ENCODE results near the gene AHNAK2.
"Not testable (repeated sequence)": the region's sequence is repeated elsewhere in the genome, so short reads cannot be mapped to it uniquely, and the experiment has no call there.

Gene AHNAK2

DNA sequence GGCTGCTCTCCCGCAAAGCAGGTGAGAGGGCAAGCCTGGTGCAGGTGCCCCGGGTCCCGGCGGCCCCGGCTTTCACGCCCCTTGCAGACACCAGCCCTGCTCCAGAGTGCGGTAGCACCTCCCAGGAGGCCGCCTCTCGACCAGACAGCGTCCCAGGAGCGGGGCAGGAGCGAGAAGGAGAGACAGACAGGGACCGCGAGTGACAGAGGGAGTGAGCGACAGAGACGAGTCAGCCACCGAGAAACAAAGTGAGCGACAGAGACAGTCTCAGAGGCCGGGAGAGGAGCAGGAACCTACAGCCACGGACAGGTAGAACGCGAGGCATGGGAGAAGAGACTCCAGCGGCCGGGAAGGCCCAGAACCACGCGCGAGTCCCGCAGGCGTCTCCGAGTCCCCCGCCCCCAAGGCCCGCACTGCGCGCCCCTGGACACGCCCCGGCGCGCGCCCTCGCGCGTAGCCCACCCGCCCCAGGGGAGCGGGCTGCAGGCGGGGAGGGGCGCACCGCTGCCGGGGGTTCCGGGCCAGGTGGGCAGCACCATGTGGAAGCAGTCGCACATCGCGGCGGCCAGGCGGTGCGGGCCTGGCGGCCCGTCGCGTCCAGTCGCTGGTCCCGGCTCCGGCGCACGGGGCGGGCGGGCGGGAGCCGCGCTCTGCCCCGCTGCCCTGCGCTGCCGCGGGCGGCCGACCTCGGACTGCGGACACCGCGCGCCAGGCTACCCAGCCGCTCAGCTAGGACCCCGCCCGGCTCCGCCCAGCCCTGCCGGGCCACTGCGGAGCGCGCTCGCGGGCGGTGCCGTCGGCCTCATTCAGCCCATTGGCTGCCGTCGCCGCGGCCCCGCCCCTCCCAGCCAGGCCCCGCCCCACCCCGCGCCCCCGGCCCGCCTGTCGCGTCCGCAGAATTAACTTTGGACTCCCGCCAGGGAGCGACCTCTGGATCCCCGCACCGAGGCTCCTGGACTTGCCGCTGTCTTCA, at the start of gene AHNAK2:
TSS of gene AHNAK2 (minus strand) at position 694 of the 973 bp plus-strand sequence. CDS start at position 557, 137 bp downstream.
- FAIRE-seq, result no peak

DNA sequence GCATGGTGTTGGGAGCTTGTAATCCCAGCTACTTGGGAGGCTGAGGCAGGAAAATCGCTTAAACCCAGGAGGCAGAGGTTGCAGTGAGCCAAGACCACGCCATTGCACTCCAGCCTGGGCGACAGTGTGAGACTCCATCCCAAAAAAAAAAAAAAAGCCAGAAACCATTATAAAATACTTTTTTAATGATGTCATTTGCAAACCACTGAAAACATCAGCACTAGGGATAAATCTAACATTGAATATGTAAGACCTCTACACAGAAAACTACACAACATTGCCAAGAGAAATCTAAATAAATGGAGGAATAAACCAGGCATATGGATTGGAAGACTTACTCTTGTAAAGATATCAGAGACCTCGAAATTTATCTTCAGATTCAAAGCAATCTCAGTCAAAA, 49.5 kb upstream of the AHNAK2 start:
- not testable (repeated sequence) for FAIRE-seq

DNA sequence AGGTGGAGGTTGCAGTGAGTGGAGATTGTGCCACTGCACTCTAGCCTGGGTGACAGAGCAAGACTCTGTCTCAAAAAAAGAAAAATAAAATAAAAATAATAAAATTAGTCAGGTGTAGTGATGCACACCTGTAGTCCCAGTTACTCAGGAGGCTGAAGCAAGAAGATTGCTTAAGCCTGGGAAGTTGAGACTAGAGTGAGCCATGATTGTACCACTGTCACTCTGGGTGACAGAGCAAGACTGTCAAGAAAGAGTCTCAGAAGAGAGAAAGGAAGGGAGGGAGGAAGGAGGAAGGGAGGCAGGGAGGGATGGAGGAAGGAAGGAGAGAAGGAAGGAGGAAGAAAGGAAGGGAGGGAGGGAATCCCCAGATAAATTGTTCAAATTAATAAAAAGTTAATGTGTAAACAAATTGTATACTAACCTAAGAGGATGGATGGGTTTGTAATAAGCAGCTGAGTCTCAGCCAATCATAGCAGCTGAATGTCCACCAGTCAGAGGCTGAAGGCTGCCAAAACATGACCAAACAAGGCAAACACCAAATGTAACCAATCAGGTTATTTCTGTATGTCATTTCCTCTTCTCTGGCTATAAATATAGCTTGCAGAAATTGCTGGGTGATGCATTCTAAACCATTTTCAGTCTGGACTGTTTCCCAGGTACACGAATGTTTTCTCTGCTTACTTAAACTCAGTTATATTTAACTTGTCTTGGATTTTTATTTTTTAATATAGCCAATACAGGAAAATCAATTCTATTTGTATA, 48.8 kb upstream of the AHNAK2 start:
- FAIRE-seq, result no peak

DNA sequence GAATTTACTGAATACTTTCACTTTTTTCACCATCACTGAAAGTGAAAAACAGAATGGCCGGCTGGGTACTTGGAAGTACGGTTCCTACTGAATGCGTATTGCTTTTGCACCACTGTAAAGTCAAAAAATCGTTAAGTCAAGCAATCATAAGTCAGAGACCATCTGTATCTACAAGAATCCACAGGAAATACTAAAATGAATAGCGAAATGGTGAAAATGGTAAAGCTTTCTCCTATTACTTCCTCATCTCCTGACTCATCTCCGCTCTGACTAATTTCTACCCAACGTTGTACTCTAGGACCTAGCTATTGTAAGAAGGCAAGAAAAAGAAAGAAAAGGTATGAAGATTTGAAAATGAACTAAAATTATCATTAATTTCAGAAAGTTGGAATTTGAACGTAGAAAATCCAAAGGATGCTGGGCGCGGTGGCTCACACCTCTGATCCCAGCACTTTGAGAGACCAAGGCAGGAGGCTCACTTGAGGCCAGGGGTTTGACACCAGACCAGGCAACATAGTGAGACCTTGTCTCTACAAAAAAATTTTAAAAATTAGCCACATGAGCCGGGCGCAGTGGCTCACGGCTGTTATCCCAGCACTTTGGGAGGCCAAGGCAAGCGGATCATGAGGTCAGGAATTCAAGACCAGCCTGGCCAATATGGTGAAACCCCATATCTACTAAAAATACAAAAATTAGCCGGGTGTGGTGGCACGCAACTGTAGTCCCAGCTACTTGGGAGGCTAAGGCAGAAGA, 48.0 kb upstream of the AHNAK2 start:
- FAIRE-seq, result no peak

DNA sequence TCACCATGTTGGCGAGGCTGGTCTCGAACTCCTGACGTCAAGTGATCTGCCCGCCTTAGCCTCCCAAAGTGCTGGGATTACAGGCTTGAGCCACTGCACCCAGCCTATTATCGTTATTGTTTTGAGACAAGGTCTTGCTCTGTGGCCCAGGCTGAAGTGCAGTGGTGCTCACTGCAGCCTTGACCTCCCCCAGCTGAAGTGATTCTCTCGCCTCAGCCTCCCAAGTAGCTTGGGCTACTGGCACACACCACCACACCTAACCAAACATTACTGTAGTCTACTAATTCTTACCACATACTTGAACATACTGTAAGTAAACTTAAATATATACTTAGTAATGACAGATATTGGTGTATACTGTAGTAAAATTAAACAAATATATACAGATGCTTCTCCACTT, 47.3 kb upstream of the AHNAK2 start:
- no peak for FAIRE-seq

DNA sequence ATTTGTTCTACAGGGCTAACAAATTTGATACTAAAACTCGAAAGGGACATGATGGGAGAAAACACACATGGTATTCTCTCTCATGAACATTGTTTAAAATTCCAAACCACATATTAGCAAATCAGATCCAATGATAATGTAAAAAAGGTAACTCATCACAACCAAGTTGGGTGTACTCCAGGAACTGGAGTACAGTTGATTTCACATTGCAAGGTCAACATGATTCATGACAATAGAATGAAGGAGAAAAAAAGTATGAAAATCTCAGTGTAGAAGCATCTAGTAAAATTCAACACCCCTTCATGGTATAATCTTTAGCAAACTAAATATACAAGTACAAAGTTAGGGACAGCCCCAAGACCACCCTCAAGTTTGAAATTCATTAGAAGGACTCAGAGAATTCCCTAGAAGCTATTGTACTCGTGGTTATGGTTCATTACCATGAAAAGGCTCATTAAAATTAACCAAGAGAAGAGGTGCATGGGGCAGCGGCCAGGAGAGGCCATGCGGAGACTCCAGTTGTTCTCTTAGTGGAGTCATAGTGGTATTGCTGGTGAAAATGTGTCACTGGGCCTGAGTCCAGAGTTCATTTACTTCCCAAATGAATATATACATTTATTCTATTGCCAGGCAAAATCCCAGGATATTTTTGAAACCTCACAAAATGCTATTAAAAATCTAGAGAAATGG, 45.8 kb upstream of the AHNAK2 start:
- no peak for FAIRE-seq

DNA sequence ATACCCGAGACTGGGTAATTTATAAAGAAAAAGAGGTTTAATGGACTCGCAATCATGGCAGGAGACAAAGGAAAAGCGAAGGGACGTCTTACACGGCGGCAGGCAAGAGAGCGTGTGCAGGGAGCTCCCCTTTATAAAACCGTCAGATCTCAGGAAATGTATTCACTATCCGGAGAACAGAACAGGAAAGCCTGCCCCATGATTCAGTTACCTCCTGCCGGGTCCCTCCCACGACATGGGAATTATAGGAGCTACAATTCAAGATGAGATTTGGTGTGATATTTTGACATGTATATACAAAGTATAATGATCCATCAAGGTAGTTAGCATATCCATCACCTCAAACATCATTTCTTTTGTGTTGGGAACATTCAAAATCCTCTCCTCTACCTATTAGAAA, 45.0 kb upstream of the AHNAK2 start:
- no peak for FAIRE-seq

DNA sequence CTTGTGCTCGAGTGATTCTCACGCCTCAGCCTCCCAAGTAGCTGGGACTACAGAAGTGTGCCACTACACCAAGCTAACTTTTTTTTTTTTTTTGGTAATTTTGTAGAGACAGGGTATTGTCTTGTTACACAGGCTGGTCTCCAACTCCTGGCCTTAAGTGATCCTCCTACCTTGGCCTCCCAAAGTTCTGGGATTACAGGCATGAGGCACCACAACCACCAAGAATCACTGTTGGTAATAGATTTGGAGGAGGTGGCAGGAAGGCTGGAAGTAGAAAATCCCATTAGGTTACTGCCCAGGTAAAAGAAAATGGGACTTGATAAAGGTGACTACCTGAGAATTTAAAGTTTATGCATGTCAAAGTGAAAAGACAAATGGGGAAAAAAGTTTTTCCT, 44.1 kb upstream of the AHNAK2 start:
- no peak for FAIRE-seq

DNA sequence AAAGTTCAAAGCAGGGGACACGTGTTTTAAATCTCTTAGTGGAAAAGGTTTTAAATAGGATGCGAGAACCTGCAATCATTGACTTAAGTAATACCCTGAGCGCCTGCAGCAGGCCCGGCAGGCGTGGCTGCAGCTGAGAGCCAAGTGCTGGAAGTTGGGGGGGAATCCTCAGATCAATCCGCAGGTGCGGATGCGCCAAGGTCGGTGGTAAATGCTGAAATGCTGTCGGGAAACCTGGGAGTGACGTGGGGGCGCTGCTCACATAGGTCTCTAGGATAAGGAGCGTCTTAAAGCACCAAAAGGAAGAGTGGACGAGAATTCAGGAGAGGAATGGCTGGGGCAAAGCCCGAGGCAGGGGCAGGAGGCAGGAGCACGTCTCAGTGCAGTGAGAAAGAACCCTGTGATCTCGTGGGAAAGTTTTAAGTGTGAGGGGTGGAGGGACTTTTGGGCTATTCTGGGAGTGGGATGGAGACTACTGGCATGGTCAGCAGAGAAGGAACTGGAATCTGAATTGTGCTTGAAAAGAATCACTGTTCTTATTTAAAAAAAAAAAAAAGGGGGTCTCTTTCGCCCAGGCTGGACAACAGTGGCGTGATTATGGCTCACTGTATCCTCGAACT, 43.6 kb upstream of the AHNAK2 start:
- no peak for FAIRE-seq

DNA sequence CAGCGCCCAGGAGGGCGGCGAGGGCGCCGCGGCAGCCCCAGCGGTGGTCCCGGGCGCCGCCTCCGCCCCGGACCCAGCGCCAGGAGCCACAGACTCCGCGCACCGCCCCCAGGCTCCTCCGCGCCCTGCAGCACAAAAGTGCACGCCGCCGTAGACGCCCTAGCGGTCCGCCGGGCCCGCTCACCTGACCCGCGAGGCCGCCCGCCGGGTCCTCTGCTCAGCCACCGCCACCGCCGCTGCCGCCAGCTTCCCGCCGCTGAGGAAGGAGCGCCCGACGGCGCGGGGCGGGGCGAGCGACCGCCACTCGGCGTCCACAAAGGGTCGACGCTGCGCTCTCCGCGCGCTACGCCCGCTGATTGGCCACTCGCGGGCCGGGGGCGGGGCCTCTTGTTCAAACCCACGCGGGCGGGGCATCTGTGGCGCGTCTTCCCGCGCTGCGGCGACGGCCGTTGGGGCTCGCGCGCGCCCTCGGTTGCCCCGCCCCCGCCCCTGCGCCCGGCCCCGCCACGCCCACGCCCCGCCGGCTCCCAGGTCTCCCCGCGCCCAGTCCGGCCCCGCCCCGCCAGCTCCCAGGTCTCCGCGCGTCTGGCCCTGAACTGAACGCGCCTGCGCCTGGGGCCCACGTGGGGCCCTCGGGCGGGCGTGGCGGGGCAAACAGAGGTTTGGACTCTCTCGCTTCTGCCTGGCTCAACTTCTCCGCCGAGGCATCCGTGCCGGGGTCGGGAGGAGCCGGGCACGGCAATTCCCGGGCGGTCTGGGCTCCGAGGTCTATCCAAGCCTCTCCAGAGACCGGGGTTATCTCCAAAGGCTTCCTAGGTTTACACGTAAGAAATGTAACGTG, 42.9 kb upstream of the AHNAK2 start, which contains the start of gene CDCA4:
TSS of gene CDCA4 (minus strand) at position 269 of the 841 bp plus-strand sequence. CDS start 9,154 bp downstream, outside the sequence.
- FAIRE-seq, result no peak

DNA sequence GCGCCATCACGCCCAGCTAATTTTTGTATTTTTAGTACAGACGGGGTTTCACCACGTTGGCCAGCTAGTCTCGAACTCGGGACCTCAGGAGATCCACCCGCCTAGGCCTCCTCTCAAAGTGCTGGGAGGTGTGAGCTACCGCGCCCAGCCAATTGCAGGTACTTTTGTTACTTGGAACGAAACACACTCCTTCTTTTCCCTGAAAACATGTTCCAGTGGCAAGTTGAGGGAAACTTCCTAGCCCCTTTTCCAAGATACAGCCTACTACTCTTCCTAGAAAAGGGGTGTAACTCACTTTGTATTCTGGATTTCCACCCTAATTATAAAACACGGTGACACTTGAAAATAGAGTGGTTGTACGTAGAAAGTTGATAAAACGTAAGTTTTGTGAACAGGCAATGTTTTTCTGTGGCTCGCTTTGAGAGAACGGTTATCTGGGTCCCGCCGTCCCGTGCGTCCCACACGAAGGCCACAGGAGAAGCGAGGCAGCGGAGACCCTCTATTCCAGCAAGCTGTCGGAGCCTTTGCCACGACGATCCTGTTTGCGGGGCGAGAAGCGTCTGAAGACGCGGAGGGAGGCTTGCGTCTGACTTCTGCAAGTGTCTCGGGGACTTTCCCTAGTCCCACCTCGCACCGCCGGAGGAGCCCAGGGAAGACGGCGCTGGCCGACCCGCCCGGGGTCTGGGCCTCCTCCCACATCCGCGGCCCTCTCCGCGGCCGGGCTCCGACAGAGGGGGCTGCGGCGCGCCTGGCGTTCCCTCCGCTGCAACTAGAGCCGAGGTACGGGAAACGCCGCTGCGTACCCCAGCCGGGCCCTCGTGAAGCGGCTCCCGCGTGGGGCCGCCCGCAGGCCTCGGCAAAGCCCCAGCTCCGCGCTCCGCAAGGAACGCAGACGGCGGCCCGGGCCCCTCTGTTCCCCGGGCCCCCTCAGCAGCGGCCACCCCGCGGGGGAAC, 42.0 kb upstream of the AHNAK2 start:
- no peak for FAIRE-seq

DNA sequence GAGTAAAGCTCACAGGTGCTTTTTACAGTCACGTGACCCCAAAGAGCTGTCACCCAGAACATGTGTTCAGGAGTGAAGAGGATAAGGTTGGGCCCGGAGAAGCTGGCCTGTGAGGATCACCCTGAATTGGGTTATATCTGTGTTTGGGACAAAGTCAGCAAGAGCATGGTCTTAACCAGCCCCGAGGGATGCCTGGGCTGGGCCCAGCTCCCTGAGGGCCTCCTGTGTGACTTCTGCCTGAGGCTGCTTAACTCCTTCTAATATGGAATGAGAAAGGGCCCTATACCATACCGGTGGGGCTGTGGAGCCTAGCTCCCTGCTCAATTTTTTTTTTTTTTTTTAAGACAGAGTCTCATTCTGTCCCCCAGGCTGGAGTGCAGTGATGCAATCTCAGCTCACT, 40.2 kb upstream of the AHNAK2 start:
- FAIRE-seq, result no peak

DNA sequence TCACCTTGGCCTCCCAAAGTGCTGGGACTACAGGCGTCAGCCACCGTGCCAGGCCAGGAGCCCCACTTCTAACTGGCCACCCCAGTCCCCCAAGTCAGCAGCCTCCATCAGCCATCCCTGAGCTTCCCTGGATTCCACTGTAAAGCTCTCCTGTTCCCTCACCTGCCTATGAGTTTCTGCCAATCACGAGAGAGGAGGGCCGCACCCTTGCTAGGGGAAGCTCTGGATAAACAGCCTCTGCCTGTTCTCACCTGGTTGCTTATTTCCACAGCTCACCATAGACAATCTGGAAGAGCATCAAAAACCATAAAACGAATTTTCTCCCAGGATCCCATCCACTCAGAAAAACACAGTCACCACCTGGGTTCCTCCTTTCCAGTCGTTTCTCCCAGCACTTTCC, 37.7 kb upstream of the AHNAK2 start:
- FAIRE-seq, result no peak

DNA sequence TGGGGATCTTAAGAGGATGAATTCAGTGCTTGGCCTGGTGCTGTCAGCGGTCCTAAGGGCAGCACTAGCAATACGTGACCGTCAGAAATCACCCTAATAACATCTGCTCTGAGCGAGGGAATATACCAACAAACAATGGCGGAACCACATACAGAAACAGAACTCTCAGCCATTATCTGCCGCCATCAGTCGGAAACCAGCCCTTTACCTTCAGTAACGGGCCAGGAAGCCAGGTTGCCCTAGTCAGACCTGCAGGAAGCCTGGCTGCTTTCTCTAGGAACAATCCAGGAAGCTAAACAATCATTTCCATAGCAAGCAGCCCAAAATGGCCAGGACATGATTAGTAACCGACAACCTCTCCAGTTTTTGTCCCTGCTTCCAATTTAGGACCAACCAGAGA, 37.1 kb upstream of the AHNAK2 start:
- no peak for FAIRE-seq

DNA sequence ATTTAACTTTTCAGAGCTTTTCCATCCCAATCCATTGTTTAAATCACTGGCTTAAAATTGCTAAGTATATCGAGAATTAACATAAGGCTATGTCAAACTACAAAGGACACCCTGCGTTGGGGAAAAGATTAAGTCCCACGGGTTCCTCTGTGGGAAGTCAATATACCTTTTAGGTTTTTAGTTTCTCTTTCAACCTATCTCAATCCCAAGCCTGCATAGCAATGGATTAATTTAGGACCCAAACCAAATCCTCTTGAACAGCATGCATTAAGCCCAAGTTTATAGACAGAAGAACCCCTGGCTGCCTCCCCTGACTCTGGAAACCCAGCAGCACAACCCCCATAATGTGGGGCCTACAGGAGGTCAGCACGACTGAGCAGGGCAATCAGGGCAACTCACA, 36.5 kb upstream of the AHNAK2 start:
- FAIRE-seq, result no peak

DNA sequence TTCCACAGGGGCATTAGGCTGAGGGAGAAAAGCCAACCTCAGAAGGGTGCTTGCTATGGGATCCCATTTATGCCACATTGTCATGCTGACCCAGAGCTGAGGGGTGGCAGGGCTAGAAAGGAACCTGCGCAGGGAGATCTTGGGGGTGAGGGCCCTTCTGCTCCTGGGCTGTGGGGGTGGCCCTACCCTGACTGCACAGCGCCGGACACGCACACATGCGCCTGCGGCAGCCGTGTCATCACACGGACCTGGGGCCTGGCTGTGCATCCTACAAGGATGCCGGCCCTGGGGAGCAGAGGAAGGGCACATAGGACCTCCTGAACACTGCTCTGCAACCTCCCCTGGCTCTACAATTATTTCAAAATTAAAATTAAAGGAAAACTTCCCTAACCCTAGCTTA, 35.9 kb upstream of the AHNAK2 start:
- FAIRE-seq, result no peak

DNA sequence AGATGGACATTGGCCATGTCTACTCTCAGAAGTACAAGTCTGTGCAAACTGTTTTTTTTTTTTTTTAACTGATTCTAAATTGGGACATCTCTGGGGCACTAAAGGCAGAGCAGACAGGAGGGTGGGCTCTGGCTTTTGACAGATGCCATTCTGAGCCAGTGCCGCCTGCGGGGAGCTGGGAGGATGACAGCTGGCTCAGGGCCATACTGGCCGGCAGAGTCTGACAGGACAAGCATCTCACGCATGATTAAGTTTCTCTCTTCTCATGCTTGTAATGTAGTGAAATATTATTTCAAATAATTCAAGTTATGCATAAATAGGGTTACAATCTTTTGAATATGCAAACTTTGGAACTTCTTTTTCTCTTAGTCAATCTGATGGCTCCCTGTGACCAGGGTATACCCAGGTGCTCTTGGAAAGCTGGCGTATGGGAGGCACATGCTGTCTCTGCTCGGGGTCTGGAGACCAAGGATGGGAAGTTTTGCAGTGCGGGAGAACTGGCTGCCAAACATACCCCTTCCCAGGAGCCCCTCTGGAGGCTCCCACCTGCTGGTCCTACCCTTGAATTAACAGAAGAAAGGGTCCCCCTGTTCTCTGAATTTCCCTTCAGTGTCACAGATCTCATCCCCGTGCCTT, 35.1 kb upstream of the AHNAK2 start:
- no peak for FAIRE-seq

DNA sequence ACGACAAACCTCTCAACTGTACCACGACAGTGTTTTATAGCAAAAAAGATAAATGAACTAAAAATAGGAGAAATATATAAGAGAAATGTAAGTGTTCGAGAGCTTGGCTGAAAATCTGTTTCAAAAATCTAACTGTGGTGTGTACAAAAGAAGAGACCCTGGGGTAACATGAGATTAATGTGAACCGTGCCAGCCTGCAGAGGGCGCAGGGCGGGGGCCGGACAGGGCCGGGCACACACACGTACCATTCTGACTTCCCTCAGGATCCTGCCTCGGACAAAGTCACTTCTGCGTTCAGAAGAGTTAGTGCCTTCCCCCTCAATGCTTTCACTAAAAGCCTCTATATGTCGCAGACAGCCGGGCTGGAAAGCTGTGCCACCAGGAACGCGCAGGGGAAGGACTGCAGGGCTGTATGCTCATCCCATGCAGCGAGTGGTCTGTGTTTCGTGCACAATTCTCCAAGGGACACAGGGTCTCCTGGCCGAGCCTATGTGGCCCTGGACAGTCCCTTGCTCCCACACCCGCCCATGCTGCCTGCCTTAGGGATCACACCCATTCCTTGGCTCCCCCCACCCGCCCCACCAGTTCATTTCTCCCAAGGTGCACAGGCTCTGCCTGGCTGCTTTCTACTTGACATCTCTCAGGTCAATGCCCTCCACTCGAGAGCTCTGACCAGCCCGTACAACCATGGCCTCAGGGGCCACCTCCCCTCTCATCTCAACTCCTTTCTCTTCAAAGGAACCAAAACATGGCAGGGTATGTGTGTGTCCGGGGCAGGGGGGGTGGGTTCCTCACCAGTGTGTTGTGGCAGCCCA, 34.2 kb upstream of the AHNAK2 start:
- FAIRE-seq, result no peak
